ENCODE data around the gene STMN3.

DNA sequence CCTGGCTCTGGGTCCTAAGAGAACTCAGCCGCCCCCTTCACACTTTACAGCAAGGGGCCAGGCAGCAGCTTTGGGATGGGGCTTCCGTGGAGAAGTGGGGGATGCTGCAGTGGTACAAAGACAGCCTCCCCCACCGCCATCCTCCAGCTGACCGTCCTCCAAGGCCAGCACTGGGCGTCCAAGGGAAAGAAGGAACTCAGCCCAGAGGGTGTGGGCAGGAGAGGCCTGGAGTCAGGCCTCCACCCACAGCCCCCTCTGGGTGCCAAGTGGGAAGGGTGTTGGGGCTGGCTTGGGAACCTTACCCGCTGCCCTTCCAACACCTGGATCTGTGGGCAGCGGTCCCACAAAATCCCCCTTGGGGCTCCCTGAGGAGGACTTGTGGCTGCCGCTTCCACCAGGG lies 13.1 kb downstream of the STMN3 start:
- TF ChIP-seq, protein P1, sequence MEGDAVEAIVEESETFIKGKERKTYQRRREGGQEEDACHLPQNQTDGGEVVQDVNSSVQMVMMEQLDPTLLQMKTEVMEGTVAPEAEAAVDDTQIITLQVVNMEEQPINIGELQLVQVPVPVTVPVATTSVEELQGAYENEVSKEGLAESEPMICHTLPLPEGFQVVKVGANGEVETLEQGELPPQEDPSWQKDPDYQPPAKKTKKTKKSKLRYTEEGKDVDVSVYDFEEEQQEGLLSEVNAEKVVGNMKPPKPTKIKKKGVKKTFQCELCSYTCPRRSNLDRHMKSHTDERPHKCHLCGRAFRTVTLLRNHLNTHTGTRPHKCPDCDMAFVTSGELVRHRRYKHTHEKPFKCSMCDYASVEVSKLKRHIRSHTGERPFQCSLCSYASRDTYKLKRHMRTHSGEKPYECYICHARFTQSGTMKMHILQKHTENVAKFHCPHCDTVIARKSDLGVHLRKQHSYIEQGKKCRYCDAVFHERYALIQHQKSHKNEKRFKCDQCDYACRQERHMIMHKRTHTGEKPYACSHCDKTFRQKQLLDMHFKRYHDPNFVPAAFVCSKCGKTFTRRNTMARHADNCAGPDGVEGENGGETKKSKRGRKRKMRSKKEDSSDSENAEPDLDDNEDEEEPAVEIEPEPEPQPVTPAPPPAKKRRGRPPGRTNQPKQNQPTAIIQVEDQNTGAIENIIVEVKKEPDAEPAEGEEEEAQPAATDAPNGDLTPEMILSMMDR (IDR thresholded peaks at IDR 0.05) = no peak
- TF ChIP-seq POLR2A (IDR thresholded peaks at IDR 0.05) (no peak), POLR2AphosphoS5 (IDR thresholded peaks at IDR 0.05) (no peak), EP300 (IDR thresholded peaks at IDR 0.05) (no peak)
